Ishikawa (cell line): ENCODE data around the gene PAQR3.

Experiments
- CEBPB ChIP-seq: IDR thresholded peaks from 2 replicates; pipeline ENCODE4 v1.6.1; 2012
- CREB1 ChIP-seq: IDR thresholded peaks from 2 replicates; pipeline ENCODE4 v1.6.1; 2012; ENCODE audit warnings: low read depth
- EGR1 ChIP-seq: IDR thresholded peaks from 2 replicates; pipeline ENCODE4 v1.6.1; 2012
- EP300 ChIP-seq: IDR thresholded peaks from 2 replicates; pipeline ENCODE4 v1.6.1; 2012; ENCODE audit warnings: borderline replicate concordance
- FOXM1 ChIP-seq: IDR thresholded peaks from 2 replicates; pipeline ENCODE4 v1.6.1; 2012; ENCODE audit warnings: low read depth, borderline replicate concordance
- MAX ChIP-seq: IDR thresholded peaks from 2 replicates; pipeline ENCODE4 v1.6.1; 2012
- NFIC ChIP-seq: IDR thresholded peaks from 2 replicates; pipeline ENCODE4 v1.6.1; 2012
- RAD21 ChIP-seq: IDR thresholded peaks from 2 replicates; pipeline ENCODE4 v1.6.1; 2012; ENCODE audit warnings: low read depth
- TAF1 ChIP-seq: IDR thresholded peaks from 2 replicates; pipeline ENCODE4 v1.6.1; 2012; ENCODE audit warnings: low read depth, mild to moderate bottlenecking
- TCF12 ChIP-seq: IDR thresholded peaks from 2 replicates; pipeline ENCODE4 v1.6.1; 2012; ENCODE audit warnings: low read depth
- TEAD4 ChIP-seq: IDR thresholded peaks from 2 replicates; pipeline ENCODE4 v1.6.1; 2012
- USF1 ChIP-seq: IDR thresholded peaks from 2 replicates; pipeline ENCODE4 v1.6.1; 2012
- YY1 ChIP-seq: IDR thresholded peaks from 2 replicates; pipeline ENCODE4 v1.6.1; 2012; ENCODE audit warnings: low read depth
- ZBTB7A ChIP-seq: IDR thresholded peaks from 2 replicates; pipeline ENCODE4 v1.6.1; 2012; ENCODE audit warnings: low read depth
- TF ChIP-seq, protein P1 (sequence below): IDR thresholded peaks from 2 replicates; pipeline ENCODE4 v1.6.1; 2012; ENCODE audit warnings: low read depth, mild to moderate bottlenecking

The PAQR3 gene

GRCh38 chr4:78928835-78929234 lies 10.4 kb downstream of the PAQR3 start:
- TF ChIP-seq CEBPB (peak; percentile 37; the same call in 1 of the 2 replicates), CREB1 (no peak)

DNA sequence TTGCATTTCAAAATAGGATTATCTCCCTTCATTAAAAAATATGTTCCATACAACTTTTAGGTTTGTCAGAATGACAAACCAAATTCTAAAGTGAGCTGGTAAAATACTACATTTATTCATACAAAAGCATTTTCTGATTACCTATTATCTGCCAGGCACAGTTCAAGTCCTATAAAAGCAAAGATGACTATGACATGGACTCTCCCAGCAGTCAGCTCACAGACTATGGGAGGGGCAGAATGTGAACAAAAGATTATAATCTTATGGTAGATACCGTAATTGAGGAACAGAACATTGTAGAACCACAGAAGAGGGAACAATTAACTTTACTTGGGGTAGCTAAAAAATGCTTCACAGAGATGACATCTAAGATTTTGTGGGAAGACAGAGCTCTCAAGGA lies 12.4 kb downstream of the PAQR3 start:
- TF ChIP-seq TAF1 (no peak), MAX (no peak), RAD21 (no peak), CEBPB (no peak), TEAD4 (no peak), ZBTB7A (no peak), EP300 (no peak), CREB1 (no peak), NFIC (no peak), TCF12 (no peak), FOXM1 (no peak)
- TF ChIP-seq, protein P1, sequence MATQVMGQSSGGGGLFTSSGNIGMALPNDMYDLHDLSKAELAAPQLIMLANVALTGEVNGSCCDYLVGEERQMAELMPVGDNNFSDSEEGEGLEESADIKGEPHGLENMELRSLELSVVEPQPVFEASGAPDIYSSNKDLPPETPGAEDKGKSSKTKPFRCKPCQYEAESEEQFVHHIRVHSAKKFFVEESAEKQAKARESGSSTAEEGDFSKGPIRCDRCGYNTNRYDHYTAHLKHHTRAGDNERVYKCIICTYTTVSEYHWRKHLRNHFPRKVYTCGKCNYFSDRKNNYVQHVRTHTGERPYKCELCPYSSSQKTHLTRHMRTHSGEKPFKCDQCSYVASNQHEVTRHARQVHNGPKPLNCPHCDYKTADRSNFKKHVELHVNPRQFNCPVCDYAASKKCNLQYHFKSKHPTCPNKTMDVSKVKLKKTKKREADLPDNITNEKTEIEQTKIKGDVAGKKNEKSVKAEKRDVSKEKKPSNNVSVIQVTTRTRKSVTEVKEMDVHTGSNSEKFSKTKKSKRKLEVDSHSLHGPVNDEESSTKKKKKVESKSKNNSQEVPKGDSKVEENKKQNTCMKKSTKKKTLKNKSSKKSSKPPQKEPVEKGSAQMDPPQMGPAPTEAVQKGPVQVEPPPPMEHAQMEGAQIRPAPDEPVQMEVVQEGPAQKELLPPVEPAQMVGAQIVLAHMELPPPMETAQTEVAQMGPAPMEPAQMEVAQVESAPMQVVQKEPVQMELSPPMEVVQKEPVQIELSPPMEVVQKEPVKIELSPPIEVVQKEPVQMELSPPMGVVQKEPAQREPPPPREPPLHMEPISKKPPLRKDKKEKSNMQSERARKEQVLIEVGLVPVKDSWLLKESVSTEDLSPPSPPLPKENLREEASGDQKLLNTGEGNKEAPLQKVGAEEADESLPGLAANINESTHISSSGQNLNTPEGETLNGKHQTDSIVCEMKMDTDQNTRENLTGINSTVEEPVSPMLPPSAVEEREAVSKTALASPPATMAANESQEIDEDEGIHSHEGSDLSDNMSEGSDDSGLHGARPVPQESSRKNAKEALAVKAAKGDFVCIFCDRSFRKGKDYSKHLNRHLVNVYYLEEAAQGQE: no peak

GRCh38 chr4:78923464-78924312 lies 15.6 kb downstream of the PAQR3 start:
- no peak for TF ChIP-seq YY1
- TF ChIP-seq RAD21: peak; percentile 28; the same call in 1 of the 2 replicates
- TF ChIP-seq USF1: no peak
- no peak for TF ChIP-seq ZBTB7A
- no peak for TF ChIP-seq EP300

- TF ChIP-seq TCF12: no peak
Measured at GRCh38 chr4:78922207-78922606, 17.0 kb downstream of the PAQR3 start.

DNA sequence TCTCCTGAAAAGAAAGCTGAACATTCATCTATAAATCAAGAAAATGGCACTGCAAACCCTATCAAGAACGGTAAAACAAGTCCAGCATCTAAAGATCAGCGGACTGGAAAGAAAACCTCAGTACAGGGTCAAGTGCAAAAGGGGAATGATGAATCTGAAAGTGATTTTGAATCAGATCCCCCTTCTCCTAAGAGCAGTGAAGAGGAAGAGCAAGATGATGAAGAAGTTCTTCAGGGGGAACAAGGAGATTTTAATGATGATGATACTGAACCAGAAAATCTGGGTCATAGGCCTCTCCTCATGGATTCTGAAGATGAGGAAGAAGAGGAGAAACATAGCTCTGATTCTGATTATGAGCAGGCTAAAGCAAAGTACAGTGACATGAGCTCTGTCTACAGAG lies 28.6 kb downstream of the PAQR3 start:
- TF ChIP-seq, protein P1: no peak
- no peak for TF ChIP-seq TCF12
- TF ChIP-seq YY1: no peak
- TF ChIP-seq EP300: no peak
- no peak for TF ChIP-seq EGR1
- TF ChIP-seq NFIC: no peak

GRCh38 chr4:78907638-78908037 lies 31.6 kb downstream of the PAQR3 start:
- TF ChIP-seq ZBTB7A (no peak), RAD21 (no peak), MAX (no peak), TCF12 (no peak), CREB1 (no peak), EP300 (no peak), NFIC (no peak), EGR1 (no peak), TAF1 (no peak)
- TF ChIP-seq, protein P1: no peak
